Neural progenitor cell (in vitro differentiated cells): ENCODE measurements around the gene CHEK2. TPM values are rescaled to one million over a fixed set of nuclear protein-coding genes. Genes with fewer than 3 reads are reported as not detected.

ENCODE experiments used
- DNase-seq: peaks from one replicate; pipeline ENCODE4 v3.0.0-alpha.2; 2016; ENCODE audit warnings: low spot score
- H2AFZ ChIP-seq: fragments of 200-600 bp; sonication (generic); replicated peaks from 2 replicates; pipeline ENCODE4 v1.6.1; 2016; ENCODE audit warnings: antibody characterized with exemption
- H3F3A ChIP-seq: fragments of 200-600 bp; sonication (generic); 2 replicates; pipeline ENCODE4 v1.6.1; 2016; ENCODE audit warnings: antibody characterized with exemption, low read depth
- H3K27ac ChIP-seq: fragments of 200-600 bp; sonication (generic); 2 replicates; pipeline ENCODE4 v1.5.1; 2016; ENCODE audit warnings: mild to moderate bottlenecking
- H3K27me3 ChIP-seq: fragments of 200-600 bp; sonication (generic); 2 replicates; pipeline ENCODE4 v1.6.1; 2016; ENCODE audit warnings: mild to moderate bottlenecking, moderate library complexity
- H3K36me3 ChIP-seq: fragments of 200-600 bp; sonication (generic); 2 replicates; pipeline ENCODE4 v1.5.1; 2016
- H3K4me1 ChIP-seq: fragments of 200-600 bp; sonication (generic); 2 replicates; pipeline ENCODE4 v1.6.1; 2016; ENCODE audit warnings: mixed run types
- H3K4me2 ChIP-seq: fragments of 200-600 bp; sonication (generic); 2 replicates; pipeline ENCODE4 v1.6.1; 2016
- H3K4me3 ChIP-seq: fragments of 200-600 bp; sonication (generic); 2 replicates; pipeline ENCODE4 v1.5.1; 2016
- H3K79me2 ChIP-seq: fragments of 200-600 bp; sonication (generic); 2 replicates; pipeline ENCODE4 v1.6.1; 2016; ENCODE audit warnings: low read depth
- H3K9ac ChIP-seq: fragments of 200-600 bp; sonication (generic); 2 replicates; pipeline ENCODE4 v1.6.1; 2016
- H3K9me3 ChIP-seq: fragments of 200-600 bp; sonication (generic); 2 replicates; pipeline ENCODE4 v1.5.1; 2016; ENCODE audit warnings: low read depth
- H4K20me1 ChIP-seq: fragments of 200-600 bp; sonication (generic); 2 replicates; pipeline ENCODE4 v1.6.1; 2016; ENCODE audit warnings: low read depth
- H3K27ac Mint-ChIP-seq: 3 replicates; pipeline ENCODE4 v1.8.0; 2021; ENCODE audit warnings: mixed read lengths
- H3K27me3 Mint-ChIP-seq: 2 replicates; pipeline ENCODE4 v1.8.0; 2022; ENCODE audit warnings: low read depth, mild to moderate bottlenecking, inconsistent platforms, moderate library complexity, mixed read lengths; ENCODE audit not compliant: insufficient read depth
- H3K36me3 Mint-ChIP-seq: 3 replicates; pipeline ENCODE4 v1.8.0; 2021; ENCODE audit warnings: mixed read lengths
- H3K4me1 Mint-ChIP-seq: 3 replicates; pipeline ENCODE4 v1.8.0; 2021; ENCODE audit warnings: mixed read lengths
- H3K4me3 Mint-ChIP-seq: 3 replicates; pipeline ENCODE4 v1.8.0; 2021; ENCODE audit warnings: mild to moderate bottlenecking, moderate library complexity, mixed read lengths
- H3K9me3 Mint-ChIP-seq: 3 replicates; pipeline ENCODE4 v1.8.0; 2020; ENCODE audit warnings: mixed read lengths
- CTCF ChIP-seq: fragments of 200-600 bp; sonication (generic); IDR thresholded peaks from 2 replicates; pipeline ENCODE4 v1.5.1; 2017; ENCODE audit warnings: antibody characterized with exemption, mild to moderate bottlenecking
- EZH2 ChIP-seq: fragments of 200-600 bp; sonication (generic); IDR thresholded peaks from 2 replicates; pipeline ENCODE4 v1.6.1; 2017; ENCODE audit warnings: antibody characterized with exemption, mild to moderate bottlenecking, moderate library complexity
- EZH2phosphoT487 ChIP-seq: fragments of 200-600 bp; sonication (generic); IDR thresholded peaks from 2 replicates; pipeline ENCODE4 v1.6.1; 2017; ENCODE audit warnings: antibody characterized with exemption
- total RNA-seq: library from RNA; depleted of rRNA; stranded (reverse); fragments of >200 nt; gene quantifications from 2 replicates; pipeline ENCODE4 v1.2.3, GENCODE V29; 2015; ENCODE audit warnings: low replicate concordance

Gene CHEK2
- total RNA-seq, 1 donor from 2014 or later = 94.4 TPM

- H3K9me3 Mint-ChIP-seq = no peaks in the 10 kb centered on the region
- H3K36me3 Mint-ChIP-seq = peaks cover 10% of the 10 kb centered on the region
- no peak overlapping the region for H3K9ac ChIP-seq
- DNase-seq = no peak
- H3K27ac Mint-ChIP-seq = no peak overlapping the region
- H3K27me3 ChIP-seq = no peaks in the 10 kb centered on the region
- TF ChIP-seq EZH2 = no peak
- no peak for TF ChIP-seq CTCF
- TF ChIP-seq EZH2phosphoT487 = no peak
- H3K4me3 ChIP-seq = no peak overlapping the region
- no peaks in the 10 kb centered on the region for H3K4me1 ChIP-seq
- H3F3A ChIP-seq = peaks cover 8% of the 10 kb centered on the region
- H3K36me3 ChIP-seq = peaks cover 6% of the 10 kb centered on the region
- H2AFZ ChIP-seq = no peak overlapping the region
- no peaks in the 10 kb centered on the region for H3K9me3 ChIP-seq
- H3K79me2 ChIP-seq = no peaks in the 10 kb centered on the region
- no peak overlapping the region for H3K4me3 Mint-ChIP-seq
- peaks cover 5% of the 10 kb centered on the region for H3K4me1 Mint-ChIP-seq
- no peaks in the 10 kb centered on the region for H3K27me3 Mint-ChIP-seq
- H4K20me1 ChIP-seq = no peaks in the 10 kb centered on the region
- H3K4me2 ChIP-seq = no peak overlapping the region
- no peak overlapping the region for H3K27ac ChIP-seq
Measured at GRCh38 chr22:28710107-28710506, 31.5 kb downstream of the CHEK2 start.

- H4K20me1 ChIP-seq = no peaks in the 10 kb centered on the region
- H2AFZ ChIP-seq = no peak overlapping the region
- H3K9ac ChIP-seq = no peak overlapping the region
- DNase-seq = no peak
- H3K4me2 ChIP-seq = no peak overlapping the region
- no peaks in the 10 kb centered on the region for H3K27me3 ChIP-seq
- H3K36me3 Mint-ChIP-seq = peaks cover 16% of the 10 kb centered on the region
- no peaks in the 10 kb centered on the region for H3K79me2 ChIP-seq
- H3K36me3 ChIP-seq = peaks cover 6% of the 10 kb centered on the region
- no peaks in the 10 kb centered on the region for H3K27me3 Mint-ChIP-seq
- H3K27ac ChIP-seq = no peak overlapping the region
- H3K4me3 ChIP-seq = no peak overlapping the region
- no peak overlapping the region for H3K27ac Mint-ChIP-seq
- peaks cover 2% of the 10 kb centered on the region for H3K4me1 Mint-ChIP-seq
- H3K9me3 ChIP-seq = no peaks in the 10 kb centered on the region
- H3F3A ChIP-seq = no peaks in the 10 kb centered on the region
- no peaks in the 10 kb centered on the region for H3K9me3 Mint-ChIP-seq
- no peak for TF ChIP-seq EZH2phosphoT487
- no peak for TF ChIP-seq CTCF
- TF ChIP-seq EZH2 = no peak
- no peak overlapping the region for H3K4me3 Mint-ChIP-seq
- no peaks in the 10 kb centered on the region for H3K4me1 ChIP-seq
Measured at GRCh38 chr22:28706845-28707244, 34.8 kb downstream of the CHEK2 start.

GRCh38 chr22:28703436-28703835, 38.2 kb downstream of the CHEK2 start:
- no peak for DNase-seq
- Mint-ChIP-seq H3K4me3 (no peak overlapping the region), H3K4me1 (no peaks in the 10 kb centered on the region), H3K9me3 (no peaks in the 10 kb centered on the region), H3K27me3 (no peaks in the 10 kb centered on the region), H3K36me3 (peaks cover 15% of the 10 kb centered on the region), H3K27ac (no peak overlapping the region)
- H2AFZ ChIP-seq = no peak overlapping the region
- no peaks in the 10 kb centered on the region for H3K79me2 ChIP-seq
- no peaks in the 10 kb centered on the region for H3K27me3 ChIP-seq
- H3K36me3 ChIP-seq = no peaks in the 10 kb centered on the region
- no peak overlapping the region for H3K4me3 ChIP-seq
- H3K9me3 ChIP-seq = no peaks in the 10 kb centered on the region
- TF ChIP-seq CTCF (no peak), EZH2 (no peak), EZH2phosphoT487 (no peak)
- H3K9ac ChIP-seq = no peak overlapping the region
- no peak overlapping the region for H3K27ac ChIP-seq
- H3F3A ChIP-seq = no peaks in the 10 kb centered on the region
- H3K4me1 ChIP-seq = no peaks in the 10 kb centered on the region
- H3K4me2 ChIP-seq = no peak overlapping the region
- no peaks in the 10 kb centered on the region for H4K20me1 ChIP-seq
